PC-9 (cell line): ENCODE results near the gene MALRD1. TPM values are rescaled to one million over a fixed set of nuclear protein-coding genes. Genes with fewer than 3 reads are reported as not detected.

ENCODE experiments used
- BruUV-seq: library from RNA; stranded (reverse); fragments of 400-500 nt; replicated peaks from 2 replicates; lab custom pipeline; 2021; lab: Mats Ljungman, UMichigan
- CTCF ChIA-PET: fragments of 300-600 bp; sonication (Branson Sonifier 250); formaldehyde crosslinking; loops from one replicate; lab custom pipeline; 2022; ENCODE audit warnings: antibody characterized with exemption; lab: Charles Lee
- POLR2A ChIA-PET: fragments of 300-600 bp; sonication (Branson Sonifier 250); formaldehyde crosslinking; loops from one replicate; lab custom pipeline; 2022; ENCODE audit warnings: antibody characterized with exemption; ENCODE audit not compliant: unreplicated experiment; lab: Charles Lee
- DNase-seq, 2 experiments: peaks; one replicate each; pipeline versions ENCODE4 v3.0.0 to v3.0.0-alpha.2; 2015 to 2022; ENCODE audit warnings: mixed read lengths in 1 of 2
- H2AFZ ChIP-seq: fragments of 200-600 bp; sonication (generic); 2 replicates; pipeline ENCODE4 v1.8.1; 2017; ENCODE audit warnings: antibody characterized with exemption
- H3F3A ChIP-seq: fragments of 200-600 bp; sonication (generic); 2 replicates; pipeline ENCODE4 v1.8.1; 2017; ENCODE audit warnings: antibody characterized with exemption, mild to moderate bottlenecking, low read depth; ENCODE audit not compliant: insufficient read depth
- H3K27ac ChIP-seq: fragments of 200-600 bp; sonication (generic); 2 replicates; pipeline ENCODE4 v1.6.1; 2016; ENCODE audit warnings: mixed run types
- H3K27me3 ChIP-seq: fragments of 200-600 bp; sonication (generic); 2 replicates; pipeline ENCODE4 v1.6.1; 2016; ENCODE audit warnings: low read depth, mixed run types; ENCODE audit not compliant: insufficient read depth
- H3K36me3 ChIP-seq: fragments of 200-600 bp; sonication (generic); 2 replicates; pipeline ENCODE4 v1.6.1; 2016; ENCODE audit warnings: low read depth, mixed run types
- H3K4me1 ChIP-seq: fragments of 200-600 bp; sonication (generic); replicated peaks from 2 replicates; pipeline ENCODE4 v1.6.1; 2016; ENCODE audit warnings: mixed run types; ENCODE audit not compliant: insufficient read depth
- H3K4me2 ChIP-seq: fragments of 200-600 bp; sonication (generic); 2 replicates; pipeline ENCODE4 v1.6.1; 2017; ENCODE audit warnings: mixed run types
- H3K4me3 ChIP-seq: fragments of 200-600 bp; sonication (generic); 2 replicates; pipeline ENCODE4 v1.6.1; 2016; ENCODE audit warnings: mixed run types
- H3K79me2 ChIP-seq: fragments of 200-600 bp; sonication (generic); 2 replicates; pipeline ENCODE4 v1.6.1; 2017; ENCODE audit warnings: low read depth, mixed run types
- H3K9me2 ChIP-seq: fragments of 200-600 bp; sonication (generic); 2 replicates; pipeline ENCODE4 v1.8.1; 2017; ENCODE audit warnings: mild to moderate bottlenecking; ENCODE audit not compliant: insufficient read depth
- H3K9me3 ChIP-seq: fragments of 200-600 bp; sonication (generic); 2 replicates; pipeline ENCODE4 v1.8.1; 2016; ENCODE audit warnings: low read depth; ENCODE audit not compliant: insufficient read depth
- H4K20me1 ChIP-seq: fragments of 200-600 bp; sonication (generic); 2 replicates; pipeline ENCODE4 v1.8.1; 2017; ENCODE audit not compliant: insufficient read depth
- EZH2 ChIP-seq: fragments of 200-600 bp; sonication (generic); IDR thresholded peaks from 2 replicates; pipeline ENCODE4 v1.8.0; 2017; ENCODE audit warnings: antibody characterized with exemption, low read depth
- intact Hi-C: fragments of 100-400 bp; cut with micrococcal nuclease; formaldehyde crosslinking; loops from one replicate; pipeline ENCODE4 v1.10.0; 2022; ENCODE audit not compliant: unreplicated experiment
- total RNA-seq: library from RNA; stranded (reverse); gene quantifications from 2 replicates; pipeline ENCODE4 v1.2.3, GENCODE V29; 2021
- TF ChIP-seq, protein P1 (sequence below): fragments of 200-600 bp; sonication (generic); conservative IDR thresholded peaks from 2 replicates; pipeline ENCODE4 v1.6.1; 2017; ENCODE audit warnings: mixed run types, antibody characterized with exemption, mild to moderate bottlenecking, moderate library complexity

MALRD1 gene
- total RNA-seq, 1 experiment from 2014 or later = not detected

DNA sequence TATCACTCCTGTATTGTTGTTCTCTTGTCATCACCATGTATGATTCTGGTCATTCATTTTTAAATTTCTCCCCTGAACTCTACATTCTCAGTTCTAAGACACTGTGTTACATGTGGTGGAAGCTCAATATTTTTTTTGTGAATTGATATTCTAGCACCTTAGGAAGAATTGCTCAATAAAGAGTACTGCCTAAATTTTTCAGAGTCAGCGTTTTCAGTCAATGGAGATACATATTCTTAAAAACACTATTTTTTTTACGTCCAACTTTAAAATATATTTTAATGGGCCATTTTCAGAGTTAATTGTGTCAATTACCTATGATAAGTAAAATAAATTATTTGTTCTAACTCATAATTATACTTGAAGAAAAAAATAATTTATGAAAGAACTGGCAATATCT lies 557.2 kb downstream of the MALRD1 start:
- Histone ChIP-seq H3K36me3 (no peaks in the 10 kb centered on the region), H3K9me2 (no peaks in the 10 kb centered on the region), H3K9me3 (no peaks in the 10 kb centered on the region), H2AFZ (no peak overlapping the region), H3K27me3 (no peaks in the 10 kb centered on the region), H3K4me1 (no peaks in the 10 kb centered on the region), H3K27ac (no peak overlapping the region), H4K20me1 (no peaks in the 10 kb centered on the region), H3K4me2 (no peak overlapping the region), H3K4me3 (no peak overlapping the region), H3F3A (no peaks in the 10 kb centered on the region), H3K79me2 (no peaks in the 10 kb centered on the region)
- DNase-seq = no peak
- CTCF ChIA-PET = no interaction called here
- intact Hi-C loops = no loop called here
- TF ChIP-seq, protein P1, sequence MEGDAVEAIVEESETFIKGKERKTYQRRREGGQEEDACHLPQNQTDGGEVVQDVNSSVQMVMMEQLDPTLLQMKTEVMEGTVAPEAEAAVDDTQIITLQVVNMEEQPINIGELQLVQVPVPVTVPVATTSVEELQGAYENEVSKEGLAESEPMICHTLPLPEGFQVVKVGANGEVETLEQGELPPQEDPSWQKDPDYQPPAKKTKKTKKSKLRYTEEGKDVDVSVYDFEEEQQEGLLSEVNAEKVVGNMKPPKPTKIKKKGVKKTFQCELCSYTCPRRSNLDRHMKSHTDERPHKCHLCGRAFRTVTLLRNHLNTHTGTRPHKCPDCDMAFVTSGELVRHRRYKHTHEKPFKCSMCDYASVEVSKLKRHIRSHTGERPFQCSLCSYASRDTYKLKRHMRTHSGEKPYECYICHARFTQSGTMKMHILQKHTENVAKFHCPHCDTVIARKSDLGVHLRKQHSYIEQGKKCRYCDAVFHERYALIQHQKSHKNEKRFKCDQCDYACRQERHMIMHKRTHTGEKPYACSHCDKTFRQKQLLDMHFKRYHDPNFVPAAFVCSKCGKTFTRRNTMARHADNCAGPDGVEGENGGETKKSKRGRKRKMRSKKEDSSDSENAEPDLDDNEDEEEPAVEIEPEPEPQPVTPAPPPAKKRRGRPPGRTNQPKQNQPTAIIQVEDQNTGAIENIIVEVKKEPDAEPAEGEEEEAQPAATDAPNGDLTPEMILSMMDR = no peak
- TF ChIP-seq EZH2 = no peak
- POLR2A ChIA-PET = no interaction called here
- no TSS peak for BruUV-seq

DNA sequence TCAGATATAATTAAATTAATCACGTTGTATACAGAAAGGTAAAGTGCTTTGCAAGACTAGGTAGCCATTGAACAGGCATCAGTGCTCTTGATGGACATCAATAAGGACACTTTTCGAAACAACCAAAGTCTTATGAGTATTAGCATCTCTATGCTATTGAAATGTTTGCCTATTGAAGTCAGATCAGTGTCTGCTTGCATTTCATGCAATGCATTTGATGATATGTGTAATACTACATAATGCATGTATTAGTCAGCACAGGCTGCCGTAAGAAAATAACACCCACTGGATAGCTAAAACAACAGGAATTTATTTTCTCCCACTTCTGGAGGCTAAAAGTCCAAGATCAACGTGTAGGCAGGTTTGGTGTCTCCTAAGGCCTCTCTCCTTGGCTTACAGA lies 558.4 kb downstream of the MALRD1 start:
- intact Hi-C loops = no loop called here
- H3K4me1 ChIP-seq = no peaks in the 10 kb centered on the region
- no peaks in the 10 kb centered on the region for H3K27me3 ChIP-seq
- no TSS peak for BruUV-seq
- no peak overlapping the region for H3K4me3 ChIP-seq
- H3K27ac ChIP-seq = no peak overlapping the region
- no peaks in the 10 kb centered on the region for H3K36me3 ChIP-seq
- no peak for DNase-seq
- no peaks in the 10 kb centered on the region for H4K20me1 ChIP-seq
- no peaks in the 10 kb centered on the region for H3K79me2 ChIP-seq
- H2AFZ ChIP-seq = no peak overlapping the region
- H3F3A ChIP-seq = no peaks in the 10 kb centered on the region
- TF ChIP-seq, protein P1 = no peak
- no peak for TF ChIP-seq EZH2
- CTCF ChIA-PET = no interaction called here
- H3K9me2 ChIP-seq = no peaks in the 10 kb centered on the region
- no peak overlapping the region for H3K4me2 ChIP-seq
- no peaks in the 10 kb centered on the region for H3K9me3 ChIP-seq
- POLR2A ChIA-PET = no interaction called here

DNA sequence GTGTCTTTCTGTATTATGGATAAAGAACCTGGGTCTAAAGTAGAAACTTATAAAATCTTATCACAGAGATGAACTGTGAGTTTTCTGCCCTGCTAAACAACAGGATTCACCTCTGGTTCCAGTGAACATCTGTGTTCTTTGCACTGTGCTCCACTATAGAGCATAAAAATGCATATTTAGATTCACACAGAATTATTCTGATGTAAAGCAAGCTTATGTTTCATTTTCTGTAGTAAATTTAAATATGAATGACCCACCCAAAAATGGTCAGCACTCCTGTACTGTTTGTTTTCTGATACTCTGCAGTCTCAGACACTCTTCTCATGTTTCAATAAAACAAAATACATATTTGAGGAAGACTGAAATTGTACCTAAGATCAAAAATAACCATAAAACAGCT lies 563.2 kb downstream of the MALRD1 start:
- ChIA-PET POLR2A (no interaction called here), CTCF (no interaction called here)
- Histone ChIP-seq H2AFZ (no peak overlapping the region), H3K9me2 (no peaks in the 10 kb centered on the region), H3K4me2 (no peak overlapping the region), H3K27ac (no peak overlapping the region), H3K4me3 (no peak overlapping the region), H3K4me1 (no peaks in the 10 kb centered on the region), H3F3A (no peaks in the 10 kb centered on the region), H4K20me1 (no peaks in the 10 kb centered on the region), H3K9me3 (no peaks in the 10 kb centered on the region), H3K36me3 (no peaks in the 10 kb centered on the region), H3K79me2 (no peaks in the 10 kb centered on the region), H3K27me3 (no peaks in the 10 kb centered on the region)
- DNase-seq = no peak
- intact Hi-C loops = no loop called here
- no TSS peak for BruUV-seq
- TF ChIP-seq, protein P1 = no peak
- no peak for TF ChIP-seq EZH2
